ENCODE measurements around the gene B3GALT4.
"Not testable (repeated sequence)": the region's sequence is repeated elsewhere in the genome, so short reads cannot be mapped to it uniquely, and the experiment has no call there.

Gene B3GALT4

GRCh38 chr6:33259032-33259431, 17.9 kb upstream of the B3GALT4 start:
- H3K9ac ChIP-seq (ENCODE audit: low read depth, low read length, poor library complexity, severe bottlenecking) = no peak overlapping the region
- no peaks in the 10 kb centered on the region for H3K9me3 ChIP-seq (ENCODE audit: insufficient read depth, low read depth, low read length)
- H4K20me1 ChIP-seq (ENCODE audit: insufficient read depth, low read length, poor library complexity, severe bottlenecking) = no peaks in the 10 kb centered on the region
- no peak overlapping the region for H3K4me2 ChIP-seq (ENCODE audit: low read depth, low read length, poor library complexity, severe bottlenecking)
- no peaks in the 10 kb centered on the region for H3K9me2 ChIP-seq (replicated peaks; ENCODE audit: low read depth, low read length)
- TF ChIP-seq EZH2phosphoT487 (IDR thresholded peaks at IDR 0.05; ENCODE audit: borderline replicate concordance) = no peak
- no peak for TF ChIP-seq CTCF (conservative IDR thresholded peaks at IDR 0.05; ENCODE audit: low read length)
- H3K27me3 ChIP-seq (ENCODE audit: insufficient read depth, low read length, poor library complexity, severe bottlenecking) = no peaks in the 10 kb centered on the region
- H3K4me3 ChIP-seq (ENCODE audit: low read length, poor library complexity, severe bottlenecking) = no peak overlapping the region
- H3K4me1 ChIP-seq (ENCODE audit: insufficient read depth, low read length, poor library complexity, severe bottlenecking) = no peaks in the 10 kb centered on the region
- H3K79me2 ChIP-seq (ENCODE audit: insufficient read depth, low read length) = no peaks in the 10 kb centered on the region
- peaks cover 4% of the 10 kb centered on the region; the same call in 1 of the 2 replicates for H3K36me3 ChIP-seq (ENCODE audit: insufficient read depth, low read length)
- 0 out of 2 replicates have a peak, but pooled peaks cover 2% of the 10 kb centered on the region for H3F3A ChIP-seq (ENCODE audit: low read depth)
- H2AFZ ChIP-seq (ENCODE audit: low read length) = no peak overlapping the region

GRCh38 chr6:33262490-33262889, 14.4 kb upstream of the B3GALT4 start:
- H2AFZ ChIP-seq (ENCODE audit: low read length); H4K20me1 ChIP-seq (ENCODE audit: insufficient read depth, low read length, poor library complexity, severe bottlenecking); H3K4me1 ChIP-seq (ENCODE audit: insufficient read depth, low read length, poor library complexity, severe bottlenecking); H3K27me3 ChIP-seq (ENCODE audit: insufficient read depth, low read length, poor library complexity, severe bottlenecking); H3K4me3 ChIP-seq (ENCODE audit: low read length, poor library complexity, severe bottlenecking); H3K9me3 ChIP-seq (ENCODE audit: insufficient read depth, low read depth, low read length); H3K9me2 ChIP-seq (replicated peaks; ENCODE audit: low read depth, low read length); H3F3A ChIP-seq (ENCODE audit: low read depth); H3K9ac ChIP-seq (ENCODE audit: low read depth, low read length, poor library complexity, severe bottlenecking); H3K4me2 ChIP-seq (ENCODE audit: low read depth, low read length, poor library complexity, severe bottlenecking); H3K79me2 ChIP-seq (ENCODE audit: insufficient read depth, low read length): not testable (repeated sequence)
- peaks cover 13% of the 10 kb centered on the region; the same call in 1 of the 2 replicates for H3K36me3 ChIP-seq (ENCODE audit: insufficient read depth, low read length)

- H3K4me1 ChIP-seq (ENCODE audit: insufficient read depth, low read length, poor library complexity, severe bottlenecking) = no peaks in the 10 kb centered on the region
- H2AFZ ChIP-seq (ENCODE audit: low read length) = no peak overlapping the region
- no peaks in the 10 kb centered on the region for H3K27me3 ChIP-seq (ENCODE audit: insufficient read depth, low read length, poor library complexity, severe bottlenecking)
- TF ChIP-seq EZH2phosphoT487 (IDR thresholded peaks at IDR 0.05; ENCODE audit: borderline replicate concordance) (no peak), CTCF (conservative IDR thresholded peaks at IDR 0.05; ENCODE audit: low read length) (no peak)
- no peak overlapping the region for H3K9ac ChIP-seq (ENCODE audit: low read depth, low read length, poor library complexity, severe bottlenecking)
- H3K4me2 ChIP-seq (ENCODE audit: low read depth, low read length, poor library complexity, severe bottlenecking) = no peak overlapping the region
- no peaks in the 10 kb centered on the region for H3K9me2 ChIP-seq (replicated peaks; ENCODE audit: low read depth, low read length)
- H3K9me3 ChIP-seq (ENCODE audit: insufficient read depth, low read depth, low read length) = no peaks in the 10 kb centered on the region
- H3K79me2 ChIP-seq (ENCODE audit: insufficient read depth, low read length) = peaks cover 5% of the 10 kb centered on the region
- no peaks in the 10 kb centered on the region for H4K20me1 ChIP-seq (ENCODE audit: insufficient read depth, low read length, poor library complexity, severe bottlenecking)
- H3F3A ChIP-seq (ENCODE audit: low read depth) = no peaks in the 10 kb centered on the region
- peaks cover 23% of the 10 kb centered on the region; the same call in 1 of the 2 replicates for H3K36me3 ChIP-seq (ENCODE audit: insufficient read depth, low read length)
- H3K4me3 ChIP-seq (ENCODE audit: low read length, poor library complexity, severe bottlenecking) = no peak overlapping the region
These were observed 12.9 kb upstream of the B3GALT4 start for GRCh38 chr6:33264015-33264414.

- H3K4me2 ChIP-seq (ENCODE audit: low read depth, low read length, poor library complexity, severe bottlenecking) = peak overlapping the region; percentile 79
- H4K20me1 ChIP-seq (ENCODE audit: insufficient read depth, low read length, poor library complexity, severe bottlenecking) = peaks cover 39% of the 10 kb centered on the region
- no peaks in the 10 kb centered on the region for H3K9me2 ChIP-seq (replicated peaks; ENCODE audit: low read depth, low read length)
- peaks cover 71% of the 10 kb centered on the region for H3K79me2 ChIP-seq (ENCODE audit: insufficient read depth, low read length)
- peaks cover 6% of the 10 kb centered on the region for H3K27me3 ChIP-seq (ENCODE audit: insufficient read depth, low read length, poor library complexity, severe bottlenecking)
- no peaks in the 10 kb centered on the region for H3F3A ChIP-seq (ENCODE audit: low read depth)
- TF ChIP-seq EZH2phosphoT487 (IDR thresholded peaks at IDR 0.05; ENCODE audit: borderline replicate concordance) = no peak
- no peak for TF ChIP-seq CTCF (conservative IDR thresholded peaks at IDR 0.05; ENCODE audit: low read length)
- H3K36me3 ChIP-seq (ENCODE audit: insufficient read depth, low read length) = peaks cover 37% of the 10 kb centered on the region
- H3K4me3 ChIP-seq (ENCODE audit: low read length, poor library complexity, severe bottlenecking) = peak overlapping the region; percentile 95
- peak overlapping the region; percentile 96 for H2AFZ ChIP-seq (ENCODE audit: low read length)
- H3K9me3 ChIP-seq (ENCODE audit: insufficient read depth, low read depth, low read length) = no peaks in the 10 kb centered on the region
- peaks cover 47% of the 10 kb centered on the region for H3K4me1 ChIP-seq (ENCODE audit: insufficient read depth, low read length, poor library complexity, severe bottlenecking)
- H3K9ac ChIP-seq (ENCODE audit: low read depth, low read length, poor library complexity, severe bottlenecking) = peak overlapping the region; percentile 94
These were observed 5.8 kb upstream of the B3GALT4 start for GRCh38 chr6:33271117-33271467.
